Esophagus mucosa (tissue), 1 donor: ENCODE measurements around the gene SGF29. TPM values are rescaled to one million over a fixed set of nuclear protein-coding genes. Genes with fewer than 3 reads are reported as not detected.
"Not testable (repeated sequence)": the region's sequence is repeated elsewhere in the genome, so short reads cannot be mapped to it uniquely, and the experiment has no call there.

Experiments
- ATAC-seq: fragments of 200-7000 bp; cut with Tn5 transposase; one replicate; pipeline ENCODE4 v1.9.1; 2020
- total RNA-seq: library from RNA; stranded (reverse); gene quantifications from one replicate; pipeline ENCODE4 v1.2.4, GENCODE V29; 2023
- donor health status: DM: yes; HTN: yes; CAD: no.

The SGF29 gene
- total RNA-seq, 1 donor from 2014 or later, result 11.4 TPM

DNA sequence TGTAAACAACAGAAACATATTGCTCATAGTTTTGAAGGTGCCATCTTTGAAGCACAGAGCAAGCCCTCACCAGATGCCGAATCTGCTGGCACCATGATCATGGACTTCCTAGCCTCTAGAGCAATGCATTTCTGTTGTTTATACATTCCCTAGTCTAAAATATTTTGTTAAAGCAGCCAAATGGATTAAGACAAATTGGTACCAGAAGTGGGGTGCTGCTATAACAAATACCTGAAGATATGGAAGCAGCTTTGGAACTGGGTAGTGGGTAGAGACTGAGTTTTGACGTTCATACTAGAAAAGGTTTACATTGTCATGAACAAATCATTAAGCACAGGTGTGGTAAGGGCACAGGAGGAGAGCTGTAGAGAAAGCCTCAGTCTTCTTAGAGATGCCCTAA is 13.6 kb downstream of the SGF29 start:
- ATAC-seq, result no peak

DNA sequence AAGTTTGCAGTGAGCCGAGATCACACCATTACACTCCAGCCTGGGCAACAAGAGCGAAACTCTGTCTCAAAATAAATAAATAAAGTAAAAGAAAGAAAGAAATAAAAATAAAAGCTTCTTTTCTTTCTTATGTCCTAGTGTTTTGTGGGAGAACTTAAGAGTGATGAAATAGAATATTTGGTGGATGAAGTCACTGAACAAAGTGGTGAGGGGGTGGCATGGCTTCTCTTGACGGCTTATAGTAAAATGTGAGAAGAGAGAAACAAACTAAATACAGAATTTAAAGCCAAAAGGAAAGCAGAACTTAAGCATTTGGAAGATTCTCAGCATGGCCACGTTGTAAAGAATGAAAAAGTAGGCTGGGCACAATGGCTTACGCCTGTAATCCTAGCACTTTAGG is 15.3 kb downstream of the SGF29 start:
- no peak for ATAC-seq

DNA sequence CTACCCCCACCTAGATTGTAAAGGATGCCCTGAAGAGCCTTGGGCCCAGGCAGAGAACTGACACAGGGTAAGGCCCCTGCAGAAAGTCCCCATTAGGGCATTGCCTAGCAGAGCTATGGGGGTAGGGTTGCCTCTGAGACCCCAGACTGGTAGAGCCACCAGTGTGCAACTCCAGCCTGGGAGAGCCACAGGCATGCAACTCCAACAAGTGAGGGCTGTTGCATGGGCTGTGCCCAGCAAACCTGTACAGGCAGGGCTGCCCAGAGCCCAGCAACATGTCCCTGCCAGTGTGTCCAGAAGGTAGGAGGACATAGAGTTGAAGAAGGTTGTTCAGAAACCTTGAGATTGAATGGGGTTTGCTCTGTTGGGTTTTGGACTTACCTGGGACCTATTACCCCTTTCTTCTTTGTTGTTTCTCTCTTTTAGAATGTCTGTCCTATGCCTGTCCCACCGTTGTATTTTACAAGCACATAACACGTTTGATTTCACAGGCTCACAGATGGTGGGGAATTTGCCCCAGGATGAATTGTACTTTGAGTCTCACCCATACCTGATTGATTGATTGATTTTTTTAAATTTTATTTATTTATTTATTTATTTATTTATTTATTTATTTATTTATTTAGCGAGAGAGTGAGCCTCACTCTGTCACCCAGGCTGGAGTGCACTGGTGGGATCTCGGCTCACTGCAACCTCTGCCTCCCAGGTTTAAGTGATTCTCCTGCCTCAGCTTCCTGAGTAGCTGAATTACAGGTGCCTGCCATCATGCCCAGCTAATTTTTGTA is 16.4 kb downstream of the SGF29 start:
- ATAC-seq, result no peak

GRCh38 chr16:28572696-28573510 is 19.2 kb downstream of the SGF29 start:
- no peak for ATAC-seq

- no peak for ATAC-seq
These were observed 20.3 kb downstream of the SGF29 start for GRCh38 chr16:28573738-28574718.

GRCh38 chr16:28574925-28575324 is 21.2 kb downstream of the SGF29 start:
- ATAC-seq, result no peak

DNA sequence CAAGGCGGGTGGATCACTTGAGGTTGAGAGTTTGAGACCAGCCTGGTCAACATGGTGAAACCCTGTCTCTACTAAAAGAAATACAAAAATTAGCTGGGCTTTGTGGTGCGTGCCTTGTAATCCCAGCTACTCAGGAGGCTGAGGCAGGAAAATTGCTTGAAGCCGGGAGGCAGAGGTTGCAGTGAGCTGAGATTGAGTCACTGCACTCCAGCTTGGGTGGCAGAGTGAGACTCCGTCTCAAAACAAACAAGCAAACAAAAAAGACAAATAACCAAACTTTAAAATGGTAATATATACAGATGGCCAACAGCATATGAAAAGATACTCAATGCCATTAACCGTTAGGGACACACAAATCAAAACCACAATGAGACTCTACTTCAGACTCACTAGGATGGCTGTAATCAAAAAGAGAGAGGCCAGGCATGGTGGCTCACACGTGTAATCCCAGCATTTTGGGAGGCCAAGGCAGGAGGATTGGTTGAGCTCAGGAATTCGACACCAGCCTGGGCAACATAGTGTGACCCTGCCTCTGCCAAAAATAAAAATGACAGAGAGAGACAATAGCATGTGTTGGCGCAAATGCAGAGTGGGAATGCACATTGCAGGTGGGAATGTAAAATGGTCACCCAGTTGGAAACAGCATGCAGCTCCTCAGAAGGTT is 21.9 kb downstream of the SGF29 start:
- no peak for ATAC-seq

DNA sequence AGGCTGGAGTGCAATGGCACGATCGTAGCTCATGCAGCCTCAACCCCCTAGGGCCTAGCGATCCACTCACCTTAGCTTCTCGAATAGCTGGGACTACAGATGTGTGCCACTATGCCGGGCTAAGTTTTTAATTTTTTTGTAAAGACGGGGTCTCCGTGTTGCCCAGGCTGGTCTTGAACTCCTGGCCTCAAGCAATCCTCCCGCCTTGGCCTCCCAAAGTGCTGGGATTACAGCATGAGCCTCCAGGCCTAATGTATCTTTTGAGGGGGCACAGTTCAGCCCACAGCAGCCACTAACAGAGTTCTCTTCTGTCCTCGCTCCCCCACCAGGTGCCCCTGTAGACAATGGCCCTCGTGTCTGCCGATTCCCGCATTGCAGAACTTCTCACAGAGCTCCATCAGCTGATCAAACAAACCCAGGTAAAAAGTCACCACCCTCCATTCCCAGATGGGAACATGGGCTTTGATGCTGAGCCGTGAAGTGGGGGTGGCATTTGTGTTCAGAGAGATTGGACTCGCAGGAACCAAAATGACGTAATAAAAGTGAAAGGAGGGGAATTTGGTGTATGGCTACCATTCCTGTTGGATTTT is 27.1 kb downstream of the SGF29 start:
- no peak for ATAC-seq

GRCh38 chr16:28585674-28586073 is 32.0 kb downstream of the SGF29 start:
- no peak for ATAC-seq

DNA sequence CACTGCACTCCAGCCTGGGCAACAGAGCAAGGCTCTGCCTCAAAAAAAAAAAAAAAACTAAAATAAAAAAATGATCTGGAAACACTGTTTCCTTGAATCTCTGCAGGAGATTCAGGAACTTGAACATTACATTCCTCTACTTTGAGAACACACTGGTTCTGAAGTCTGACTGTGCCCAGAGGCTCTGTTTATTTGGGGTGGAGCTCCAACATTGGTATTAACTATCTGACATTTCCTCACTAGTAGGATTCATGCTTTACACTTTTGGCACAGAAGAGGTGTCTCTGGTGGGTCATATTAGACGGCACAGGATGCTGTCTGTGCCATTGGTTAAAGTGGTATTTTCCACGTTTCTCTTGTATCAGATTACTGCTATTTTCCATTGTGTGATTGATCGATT is 32.7 kb downstream of the SGF29 start:
- no peak for ATAC-seq

- ATAC-seq, result peak; percentile 68
These were observed 33.7 kb downstream of the SGF29 start for GRCh38 chr16:28587386-28587785.

GRCh38 chr16:28589069-28589468 is 35.3 kb downstream of the SGF29 start:
- no peak for ATAC-seq

DNA sequence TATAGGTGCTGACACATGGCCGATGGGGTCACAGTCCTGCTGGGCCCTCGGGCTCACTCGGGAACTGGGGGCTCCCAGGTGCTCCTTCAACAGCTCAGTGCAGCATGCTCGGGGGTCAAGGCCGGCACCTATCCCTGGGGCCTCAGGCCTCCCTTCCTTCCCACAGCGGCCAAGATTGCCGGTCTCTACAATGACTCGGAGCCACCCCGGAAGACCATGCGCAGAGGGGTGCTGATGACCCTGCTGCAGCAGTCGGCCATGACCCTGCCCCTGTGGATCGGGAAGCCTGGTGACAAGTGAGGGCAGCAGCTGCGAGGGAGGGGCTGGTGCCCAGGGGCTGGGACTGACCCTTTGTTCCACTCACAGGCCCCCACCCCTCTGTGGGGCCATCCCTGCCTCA is 36.2 kb downstream of the SGF29 start:
- no peak for ATAC-seq

GRCh38 chr16:28590384-28591340 is 36.9 kb downstream of the SGF29 start:
- no peak for ATAC-seq

- no peak for ATAC-seq
These were observed 37.6 kb downstream of the SGF29 start for GRCh38 chr16:28591355-28591754.

DNA sequence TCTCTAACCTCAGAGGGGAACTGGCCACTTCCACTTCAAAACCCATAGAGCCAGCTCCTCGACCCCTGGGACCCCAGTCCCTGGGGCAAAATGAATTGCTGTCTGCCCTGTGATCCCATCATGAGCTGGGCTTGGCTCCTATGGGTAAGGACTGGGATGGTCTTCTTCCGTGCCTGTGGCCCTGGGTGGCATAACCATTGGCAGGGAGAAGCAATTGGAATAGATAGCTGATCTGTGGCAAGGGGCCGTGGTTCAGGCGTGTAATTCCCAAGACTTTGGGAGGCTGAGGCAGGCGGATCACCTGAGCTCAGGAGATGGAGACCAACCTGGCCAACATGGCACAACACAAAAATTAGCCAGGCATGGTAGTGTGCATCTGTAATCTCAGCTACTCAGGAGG is 38.8 kb downstream of the SGF29 start:
- no peak for ATAC-seq

- no peak for ATAC-seq
These were observed 39.3 kb downstream of the SGF29 start for GRCh38 chr16:28592979-28593553.

GRCh38 chr16:28595451-28595850 is 41.7 kb downstream of the SGF29 start:
- ATAC-seq, result not testable (repeated sequence)

- ATAC-seq, result no peak
These were observed 42.5 kb downstream of the SGF29 start for GRCh38 chr16:28596115-28596630.
